Measurements from ENCODE around the gene XIST. TPM values are rescaled to one million over a fixed set of nuclear protein-coding genes. Genes with fewer than 3 reads are reported as not detected.

XIST gene
- total RNA-seq, 1 donor from 2014 or later, result not detected

DNA sequence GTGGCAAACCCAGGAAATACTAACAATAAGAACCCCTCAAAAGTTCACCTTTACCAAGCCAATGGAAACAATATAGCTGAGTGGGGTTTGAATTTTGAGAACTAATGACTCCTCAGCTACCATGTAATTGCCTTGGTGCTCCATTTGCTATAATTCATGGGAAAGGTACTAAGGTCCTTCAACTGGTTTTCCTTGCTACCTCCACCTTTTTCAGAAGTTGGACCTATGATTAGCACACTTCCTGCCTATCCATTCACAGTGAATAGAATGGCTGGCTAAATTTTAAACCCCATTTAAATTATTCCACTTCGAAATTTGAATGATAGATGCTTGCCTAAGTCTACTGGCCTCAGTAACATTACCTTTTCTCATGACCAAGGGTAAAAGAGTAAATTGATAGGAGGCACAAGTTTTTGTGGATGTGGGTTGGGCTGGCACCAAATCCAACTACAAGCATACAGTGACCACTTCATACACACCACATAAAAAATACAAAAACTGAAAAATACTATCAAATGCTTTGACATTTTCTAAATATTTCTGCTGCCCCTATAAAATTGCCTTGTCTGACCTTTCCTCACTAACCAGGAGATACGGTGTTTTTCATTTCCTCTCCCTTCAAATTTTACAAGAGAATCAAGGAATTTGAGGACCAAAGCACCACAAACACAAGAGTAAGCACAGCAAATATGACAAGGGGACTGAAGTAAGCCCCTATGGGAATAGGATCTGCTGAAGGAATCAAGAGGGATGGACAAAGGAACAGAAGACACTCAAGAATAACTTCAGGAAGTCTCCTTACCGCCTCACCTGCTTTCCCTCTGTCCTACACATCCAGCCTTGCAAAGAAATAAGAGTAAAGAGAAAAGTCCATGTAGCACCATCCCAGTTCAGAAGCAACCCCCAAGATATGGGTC lies 34.1 kb downstream of the XIST start:
- Histone ChIP-seq H3K9me3 (ENCODE audit: insufficient read depth, low read depth, low read length) (no peaks in the 10 kb centered on the region), H3K27ac (ENCODE audit: low read depth, low read length) (no peak overlapping the region), H3K27me3 (ENCODE audit: insufficient read depth, low read length) (no peaks in the 10 kb centered on the region), H4K20me1 (ENCODE audit: insufficient read depth, low read length) (no peaks in the 10 kb centered on the region), H3K36me3 (ENCODE audit: insufficient read depth, low read length) (no peaks in the 10 kb centered on the region), H3K4me3 (ENCODE audit: insufficient read depth, low read depth, low read length) (no peak overlapping the region), H2AFZ (ENCODE audit: low read depth, low read length) (no peak overlapping the region), H3K4me1 (ENCODE audit: insufficient read depth, low read length) (no peaks in the 10 kb centered on the region), H3K9ac (ENCODE audit: low read length) (no peak overlapping the region), H3K79me2 (ENCODE audit: insufficient read depth, low read length) (no peaks in the 10 kb centered on the region), H3K4me2 (ENCODE audit: low read length) (no peak overlapping the region)
- no peak overlapping the region for H3K4me3 Mint-ChIP-seq (ENCODE audit: unreplicated experiment)
- H3K27ac Mint-ChIP-seq (ENCODE audit: unreplicated experiment), result no peak overlapping the region
- H3K27me3 Mint-ChIP-seq (ENCODE audit: low read depth, unreplicated experiment), result no peaks in the 10 kb centered on the region
- peaks cover 8% of the 10 kb centered on the region for H3K4me1 Mint-ChIP-seq (ENCODE audit: low read depth, unreplicated experiment)
- TF ChIP-seq, protein P1, sequence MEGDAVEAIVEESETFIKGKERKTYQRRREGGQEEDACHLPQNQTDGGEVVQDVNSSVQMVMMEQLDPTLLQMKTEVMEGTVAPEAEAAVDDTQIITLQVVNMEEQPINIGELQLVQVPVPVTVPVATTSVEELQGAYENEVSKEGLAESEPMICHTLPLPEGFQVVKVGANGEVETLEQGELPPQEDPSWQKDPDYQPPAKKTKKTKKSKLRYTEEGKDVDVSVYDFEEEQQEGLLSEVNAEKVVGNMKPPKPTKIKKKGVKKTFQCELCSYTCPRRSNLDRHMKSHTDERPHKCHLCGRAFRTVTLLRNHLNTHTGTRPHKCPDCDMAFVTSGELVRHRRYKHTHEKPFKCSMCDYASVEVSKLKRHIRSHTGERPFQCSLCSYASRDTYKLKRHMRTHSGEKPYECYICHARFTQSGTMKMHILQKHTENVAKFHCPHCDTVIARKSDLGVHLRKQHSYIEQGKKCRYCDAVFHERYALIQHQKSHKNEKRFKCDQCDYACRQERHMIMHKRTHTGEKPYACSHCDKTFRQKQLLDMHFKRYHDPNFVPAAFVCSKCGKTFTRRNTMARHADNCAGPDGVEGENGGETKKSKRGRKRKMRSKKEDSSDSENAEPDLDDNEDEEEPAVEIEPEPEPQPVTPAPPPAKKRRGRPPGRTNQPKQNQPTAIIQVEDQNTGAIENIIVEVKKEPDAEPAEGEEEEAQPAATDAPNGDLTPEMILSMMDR (IDR thresholded peaks at IDR 0.05; ENCODE audit: insufficient read depth, low read depth, low read length), result no peak
- no peak for TF ChIP-seq EZH2 (IDR thresholded peaks at IDR 0.05; ENCODE audit: insufficient read depth, low read length)
- H3K36me3 Mint-ChIP-seq (ENCODE audit: low read depth, unreplicated experiment), result no peaks in the 10 kb centered on the region
- DNase-seq (ENCODE audit: low read depth) (no peak), FAIRE-seq (peak; percentile 97)
- no peaks in the 10 kb centered on the region for H3K9me3 Mint-ChIP-seq (ENCODE audit: unreplicated experiment)

DNA sequence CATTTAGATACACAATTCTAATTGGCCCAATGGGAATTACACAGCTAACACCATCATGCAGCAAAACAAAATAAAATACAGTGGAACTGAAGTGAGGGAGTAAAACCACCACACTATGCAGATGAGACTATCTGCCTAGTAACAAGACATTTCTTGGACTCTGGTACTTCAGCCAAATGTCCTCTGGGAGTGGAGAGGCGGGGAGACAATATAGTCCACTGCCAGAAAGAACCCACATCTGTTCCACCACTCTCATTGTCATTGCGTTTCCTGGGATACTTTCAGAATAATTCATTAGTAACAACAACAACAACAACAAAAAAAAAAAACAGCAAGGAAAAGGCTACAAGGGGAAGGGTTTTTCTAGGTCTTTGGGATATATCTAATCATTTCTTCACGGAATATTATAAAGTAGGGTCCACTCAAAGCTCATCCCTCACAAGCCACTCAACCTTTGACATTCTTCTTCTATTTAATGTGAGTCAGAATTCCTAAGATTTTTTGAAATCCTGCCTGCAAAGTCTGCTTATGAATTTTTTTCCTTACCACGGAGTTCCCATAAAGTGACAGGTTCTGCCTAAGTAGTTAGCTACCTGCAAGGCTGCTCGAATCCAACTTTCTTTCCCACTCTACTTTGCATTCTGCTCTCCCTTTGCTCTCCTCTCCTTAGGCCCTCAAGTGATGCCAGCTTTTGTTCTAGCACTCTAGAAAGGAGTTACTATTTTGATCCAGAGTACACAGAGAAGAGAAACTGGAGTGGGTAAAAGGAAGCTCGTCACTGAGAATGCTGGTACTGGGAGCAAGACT lies 34.9 kb downstream of the XIST start:
- no peaks in the 10 kb centered on the region for H3K4me1 ChIP-seq (ENCODE audit: insufficient read depth, low read length)
- no peak overlapping the region for H3K27ac ChIP-seq (ENCODE audit: low read depth, low read length)
- no peaks in the 10 kb centered on the region for H3K36me3 ChIP-seq (ENCODE audit: insufficient read depth, low read length)
- no peaks in the 10 kb centered on the region for H4K20me1 ChIP-seq (ENCODE audit: insufficient read depth, low read length)
- no peak overlapping the region for H2AFZ ChIP-seq (ENCODE audit: low read depth, low read length)
- no peaks in the 10 kb centered on the region for H3K9me3 Mint-ChIP-seq (ENCODE audit: unreplicated experiment)
- H3K9ac ChIP-seq (ENCODE audit: low read length), result no peak overlapping the region
- H3K27me3 Mint-ChIP-seq (ENCODE audit: low read depth, unreplicated experiment), result no peaks in the 10 kb centered on the region
- FAIRE-seq (peak; percentile 96), DNase-seq (ENCODE audit: low read depth) (peak; percentile 18)
- TF ChIP-seq, protein P1 (IDR thresholded peaks at IDR 0.05; ENCODE audit: insufficient read depth, low read depth, low read length), result no peak
- TF ChIP-seq EZH2 (IDR thresholded peaks at IDR 0.05; ENCODE audit: insufficient read depth, low read length), result no peak
- H3K9me3 ChIP-seq (ENCODE audit: insufficient read depth, low read depth, low read length), result no peaks in the 10 kb centered on the region
- no peaks in the 10 kb centered on the region for H3K36me3 Mint-ChIP-seq (ENCODE audit: low read depth, unreplicated experiment)
- no peaks in the 10 kb centered on the region for H3K27me3 ChIP-seq (ENCODE audit: insufficient read depth, low read length)
- H3K27ac Mint-ChIP-seq (ENCODE audit: unreplicated experiment), result no peak overlapping the region
- no peak overlapping the region for H3K4me3 ChIP-seq (ENCODE audit: insufficient read depth, low read depth, low read length)
- no peak overlapping the region for H3K4me2 ChIP-seq (ENCODE audit: low read length)
- H3K4me3 Mint-ChIP-seq (ENCODE audit: unreplicated experiment), result no peak overlapping the region
- no peaks in the 10 kb centered on the region for H3K79me2 ChIP-seq (ENCODE audit: insufficient read depth, low read length)
- H3K4me1 Mint-ChIP-seq (ENCODE audit: low read depth, unreplicated experiment), result peaks cover 8% of the 10 kb centered on the region

Measured in astrocyte (in vitro differentiated cells and primary cell).